ENCODE results near the gene CHI3L1.
"Not testable (repeated sequence)": the region's sequence is repeated elsewhere in the genome, so short reads cannot be mapped to it uniquely, and the experiment has no call there.

Gene CHI3L1

DNA sequence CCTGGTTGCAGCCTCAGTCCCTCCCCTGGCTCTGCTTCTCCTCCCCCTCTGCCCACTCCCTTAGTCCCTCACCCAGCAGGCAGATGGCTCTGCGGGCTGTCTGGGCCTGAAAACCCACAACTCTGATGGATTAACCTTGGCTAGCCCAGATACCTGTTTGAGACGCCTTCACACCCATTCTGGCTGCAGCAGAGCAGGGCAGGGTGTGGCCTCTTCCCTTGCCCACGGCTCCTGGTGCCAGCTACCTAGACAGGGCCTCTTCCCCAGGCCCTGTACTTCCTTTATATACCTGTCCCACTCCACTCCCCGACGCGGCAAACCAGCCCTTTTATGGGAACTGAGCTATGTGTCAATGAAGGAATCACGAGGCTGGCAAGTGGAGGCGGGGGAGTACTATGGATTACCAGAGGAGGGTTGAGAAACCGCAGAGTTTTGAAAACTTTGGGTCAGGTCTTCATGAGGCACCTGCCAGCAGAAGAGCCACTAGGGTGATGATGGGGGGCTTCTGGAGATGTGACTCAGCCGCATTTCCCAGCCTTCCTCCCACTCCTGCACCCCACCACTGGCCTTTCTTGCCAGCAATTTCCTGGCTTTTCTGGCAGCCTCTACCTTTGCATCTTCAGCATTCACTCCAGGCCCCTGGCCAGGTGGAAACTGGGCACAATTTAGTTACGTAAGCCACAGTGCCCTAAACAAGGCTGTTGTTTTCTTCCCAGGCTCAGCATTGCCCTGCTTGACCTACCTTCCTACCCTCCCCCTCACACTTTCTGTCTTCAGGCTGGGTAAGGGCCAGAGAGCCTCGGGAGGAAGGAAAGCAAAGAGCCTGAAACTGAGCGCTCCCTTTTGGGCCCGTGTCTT is at the start of gene CHI3L1:
TSS of gene CHI3L1 (minus strand) at position 259 of the 858 bp plus-strand sequence. CDS start at position 178, 81 bp downstream.
- no peak within 1 kb of the TSS for H3K4me2 ChIP-seq (ENCODE audit: insufficient read depth, low read length)
- H3K27ac ChIP-seq (ENCODE audit: low read length), result no peak within 1 kb of the TSS
- H3K9me3 ChIP-seq (ENCODE audit: insufficient read depth, low read length, severe bottlenecking), result no peaks in the 10 kb centered on the region

GRCh38 chr1:203234901-203235300 is 48.4 kb upstream of the CHI3L1 start:
- H3K4me3 ChIP-seq (ENCODE audit: low read depth in 1 of 2, low read length in 2 of 2); H3K36me3 ChIP-seq (ENCODE audit: insufficient read depth, low read length); H4K20me1 ChIP-seq (ENCODE audit: insufficient read depth, low read length); ATAC-seq (ENCODE audit: insufficient read depth, low read depth); H3K9ac ChIP-seq (ENCODE audit: low read depth, low read length); H3K79me2 ChIP-seq (ENCODE audit: insufficient read depth, low read length); DNase-seq; H3K27me3 ChIP-seq (ENCODE audit: insufficient read depth, low read length, poor library complexity); H3K4me1 ChIP-seq (ENCODE audit: insufficient read depth, low read length); H3K4me2 ChIP-seq (ENCODE audit: insufficient read depth, low read length); H3K27ac ChIP-seq (ENCODE audit: low read length); H2AFZ ChIP-seq (ENCODE audit: low read depth, low read length): not testable (repeated sequence)
- H3K9me3 ChIP-seq (ENCODE audit: insufficient read depth, low read length, severe bottlenecking), result peaks cover 16% of the 10 kb centered on the region

More for the DNA sequence above, at the start of gene CHI3L1:
- Histone ChIP-seq H2AFZ (ENCODE audit: low read depth, low read length) (no peak within 1 kb of the TSS), H3K27me3 (ENCODE audit: insufficient read depth, low read length, poor library complexity) (peaks cover 39% of the 10 kb centered on the region), H3K36me3 (ENCODE audit: insufficient read depth, low read length) (no peaks in the 10 kb centered on the region), H3K4me3 (ENCODE audit: low read depth in 1 of 2, low read length in 2 of 2) (no peak within 1 kb of the TSS), H3K79me2 (ENCODE audit: insufficient read depth, low read length) (no peaks in the 10 kb centered on the region), H3K9ac (ENCODE audit: low read depth, low read length) (no peak within 1 kb of the TSS), H4K20me1 (ENCODE audit: insufficient read depth, low read length) (peaks cover 7% of the 10 kb centered on the region; the same call in 1 of the 2 replicates), H3K4me1 (ENCODE audit: insufficient read depth, low read length) (no peaks in the 10 kb centered on the region)
- TF ChIP-seq, protein P1, sequence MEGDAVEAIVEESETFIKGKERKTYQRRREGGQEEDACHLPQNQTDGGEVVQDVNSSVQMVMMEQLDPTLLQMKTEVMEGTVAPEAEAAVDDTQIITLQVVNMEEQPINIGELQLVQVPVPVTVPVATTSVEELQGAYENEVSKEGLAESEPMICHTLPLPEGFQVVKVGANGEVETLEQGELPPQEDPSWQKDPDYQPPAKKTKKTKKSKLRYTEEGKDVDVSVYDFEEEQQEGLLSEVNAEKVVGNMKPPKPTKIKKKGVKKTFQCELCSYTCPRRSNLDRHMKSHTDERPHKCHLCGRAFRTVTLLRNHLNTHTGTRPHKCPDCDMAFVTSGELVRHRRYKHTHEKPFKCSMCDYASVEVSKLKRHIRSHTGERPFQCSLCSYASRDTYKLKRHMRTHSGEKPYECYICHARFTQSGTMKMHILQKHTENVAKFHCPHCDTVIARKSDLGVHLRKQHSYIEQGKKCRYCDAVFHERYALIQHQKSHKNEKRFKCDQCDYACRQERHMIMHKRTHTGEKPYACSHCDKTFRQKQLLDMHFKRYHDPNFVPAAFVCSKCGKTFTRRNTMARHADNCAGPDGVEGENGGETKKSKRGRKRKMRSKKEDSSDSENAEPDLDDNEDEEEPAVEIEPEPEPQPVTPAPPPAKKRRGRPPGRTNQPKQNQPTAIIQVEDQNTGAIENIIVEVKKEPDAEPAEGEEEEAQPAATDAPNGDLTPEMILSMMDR (IDR thresholded peaks at IDR 0.05; ENCODE audit: borderline replicate concordance, extremely low read depth, low read length, poor library complexity, severe bottlenecking), result no peak
- TF ChIP-seq EZH2 (IDR thresholded peaks at IDR 0.05; ENCODE audit: borderline replicate concordance, low read depth, low read length, severe bottlenecking), result no peak
- ATAC-seq (ENCODE audit: insufficient read depth, low read depth) (no peak), DNase-seq (no peak)

GRCh38 chr1:203229471-203230135 is 43.1 kb upstream of the CHI3L1 start, which contains the start of gene CHIT1:
Gene CHIT1 (minus strand): TSS chr1:203229673. CDS start chr1:203229636, 37 bp downstream.
- H2AFZ ChIP-seq (ENCODE audit: low read depth, low read length), result no peak within 1 kb of the TSS
- H3K36me3 ChIP-seq (ENCODE audit: insufficient read depth, low read length), result no peaks in the 10 kb centered on the region
- H3K27ac ChIP-seq (ENCODE audit: low read length), result no peak within 1 kb of the TSS
- peaks cover 14% of the 10 kb centered on the region for H3K27me3 ChIP-seq (ENCODE audit: insufficient read depth, low read length, poor library complexity)
- no peaks in the 10 kb centered on the region for H3K79me2 ChIP-seq (ENCODE audit: insufficient read depth, low read length)
- TF ChIP-seq, protein P1 (IDR thresholded peaks at IDR 0.05; ENCODE audit: borderline replicate concordance, extremely low read depth, low read length, poor library complexity, severe bottlenecking), result no peak
- TF ChIP-seq EZH2 (IDR thresholded peaks at IDR 0.05; ENCODE audit: borderline replicate concordance, low read depth, low read length, severe bottlenecking), result no peak
- ATAC-seq (ENCODE audit: insufficient read depth, low read depth), result no peak
- H3K4me2 ChIP-seq (ENCODE audit: insufficient read depth, low read length), result no peak within 1 kb of the TSS
- H3K9me3 ChIP-seq (ENCODE audit: insufficient read depth, low read length, severe bottlenecking), result no peaks in the 10 kb centered on the region
- no peak within 1 kb of the TSS for H3K4me3 ChIP-seq (ENCODE audit: low read depth in 1 of 2, low read length in 2 of 2)
- H3K4me1 ChIP-seq (ENCODE audit: insufficient read depth, low read length), result no peaks in the 10 kb centered on the region
- no peak for DNase-seq
- no peak within 1 kb of the TSS for H3K9ac ChIP-seq (ENCODE audit: low read depth, low read length)
- H4K20me1 ChIP-seq (ENCODE audit: insufficient read depth, low read length), result no peaks in the 10 kb centered on the region

DNA sequence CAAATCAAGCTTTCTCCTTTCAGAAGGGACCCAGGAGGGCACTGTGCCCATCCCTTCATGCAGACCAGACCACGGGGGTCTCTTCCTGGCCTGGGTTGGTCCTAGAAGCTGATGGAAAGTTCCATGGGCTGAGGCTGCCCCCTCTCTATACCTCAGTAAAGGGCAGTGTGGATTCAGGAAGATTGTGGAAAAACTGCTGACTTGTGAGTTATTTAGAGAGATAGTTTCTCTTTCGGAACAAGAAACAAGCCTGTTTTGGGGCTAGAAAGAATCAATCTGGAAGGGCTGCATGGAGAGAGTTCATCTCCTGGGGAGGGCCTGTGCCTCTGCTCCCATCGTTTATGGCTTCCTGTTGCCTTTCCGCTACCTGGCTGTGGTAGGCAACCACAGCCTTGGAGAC is 42.2 kb upstream of the CHI3L1 start:
- no peak overlapping the region for H3K4me2 ChIP-seq (ENCODE audit: insufficient read depth, low read length)
- TF ChIP-seq, protein P1 (IDR thresholded peaks at IDR 0.05; ENCODE audit: borderline replicate concordance, extremely low read depth, low read length, poor library complexity, severe bottlenecking), result no peak
- no peak for TF ChIP-seq EZH2 (IDR thresholded peaks at IDR 0.05; ENCODE audit: borderline replicate concordance, low read depth, low read length, severe bottlenecking)
- H3K27me3 ChIP-seq (ENCODE audit: insufficient read depth, low read length, poor library complexity), result peaks cover 18% of the 10 kb centered on the region

More for the DNA sequence above, 42.2 kb upstream of the CHI3L1 start:
- Histone ChIP-seq H3K9ac (ENCODE audit: low read depth, low read length) (no peak overlapping the region), H3K27ac (ENCODE audit: low read length) (no peak overlapping the region), H3K4me3 (ENCODE audit: low read depth in 1 of 2, low read length in 2 of 2) (no peak overlapping the region), H2AFZ (ENCODE audit: low read depth, low read length) (no peak overlapping the region), H3K36me3 (ENCODE audit: insufficient read depth, low read length) (no peaks in the 10 kb centered on the region), H3K9me3 (ENCODE audit: insufficient read depth, low read length, severe bottlenecking) (no peaks in the 10 kb centered on the region), H3K79me2 (ENCODE audit: insufficient read depth, low read length) (no peaks in the 10 kb centered on the region), H3K4me1 (ENCODE audit: insufficient read depth, low read length) (no peaks in the 10 kb centered on the region), H4K20me1 (ENCODE audit: insufficient read depth, low read length) (no peaks in the 10 kb centered on the region)
- no peak for ATAC-seq (ENCODE audit: insufficient read depth, low read depth)
- no peak for DNase-seq

All from DND-41 (cell line).